ENCODE results near the gene LRRC10B.

Gene LRRC10B

GRCh38 chr11:61532134-61533038, 23.8 kb downstream of the LRRC10B start:
- H3K36me3 ChIP-seq (ENCODE audit: insufficient read depth), result no peaks in the 10 kb centered on the region
- H3K79me2 ChIP-seq (ENCODE audit: insufficient read depth, low read depth), result no peaks in the 10 kb centered on the region
- peaks cover 87% of the 10 kb centered on the region for H3K27me3 ChIP-seq (ENCODE audit: insufficient read depth, low read depth)
- H3K4me3 ChIP-seq (IDR thresholded peaks at IDR 0.05; ENCODE audit: insufficient read depth, low read depth, low read length), result no peak overlapping the region
- H3K27ac ChIP-seq, result no peak overlapping the region
- H3K9ac ChIP-seq, result no peak overlapping the region
- H3K4me1 ChIP-seq (ENCODE audit: low read depth, poor library complexity, severe bottlenecking), result no peaks in the 10 kb centered on the region
- TF ChIP-seq, protein P1, sequence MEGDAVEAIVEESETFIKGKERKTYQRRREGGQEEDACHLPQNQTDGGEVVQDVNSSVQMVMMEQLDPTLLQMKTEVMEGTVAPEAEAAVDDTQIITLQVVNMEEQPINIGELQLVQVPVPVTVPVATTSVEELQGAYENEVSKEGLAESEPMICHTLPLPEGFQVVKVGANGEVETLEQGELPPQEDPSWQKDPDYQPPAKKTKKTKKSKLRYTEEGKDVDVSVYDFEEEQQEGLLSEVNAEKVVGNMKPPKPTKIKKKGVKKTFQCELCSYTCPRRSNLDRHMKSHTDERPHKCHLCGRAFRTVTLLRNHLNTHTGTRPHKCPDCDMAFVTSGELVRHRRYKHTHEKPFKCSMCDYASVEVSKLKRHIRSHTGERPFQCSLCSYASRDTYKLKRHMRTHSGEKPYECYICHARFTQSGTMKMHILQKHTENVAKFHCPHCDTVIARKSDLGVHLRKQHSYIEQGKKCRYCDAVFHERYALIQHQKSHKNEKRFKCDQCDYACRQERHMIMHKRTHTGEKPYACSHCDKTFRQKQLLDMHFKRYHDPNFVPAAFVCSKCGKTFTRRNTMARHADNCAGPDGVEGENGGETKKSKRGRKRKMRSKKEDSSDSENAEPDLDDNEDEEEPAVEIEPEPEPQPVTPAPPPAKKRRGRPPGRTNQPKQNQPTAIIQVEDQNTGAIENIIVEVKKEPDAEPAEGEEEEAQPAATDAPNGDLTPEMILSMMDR (conservative IDR thresholded peaks at IDR 0.05; ENCODE audit: low read depth, low read length), result peak; percentile 90
- no peak overlapping the region for H2AFZ ChIP-seq (ENCODE audit: low read depth)
- no peak overlapping the region for H3K4me2 ChIP-seq
- no peaks in the 10 kb centered on the region for H4K20me1 ChIP-seq (ENCODE audit: insufficient read depth)

GRCh38 chr11:61533039-61533375, 24.5 kb downstream of the LRRC10B start:
- Histone ChIP-seq H3K79me2 (ENCODE audit: insufficient read depth, low read depth) (no peaks in the 10 kb centered on the region), H3K9ac (no peak overlapping the region), H3K4me3 (IDR thresholded peaks at IDR 0.05; ENCODE audit: insufficient read depth, low read depth, low read length) (no peak overlapping the region), H3K27me3 (ENCODE audit: insufficient read depth, low read depth) (peaks cover 88% of the 10 kb centered on the region), H3K4me2 (no peak overlapping the region), H3K36me3 (ENCODE audit: insufficient read depth) (no peaks in the 10 kb centered on the region), H4K20me1 (ENCODE audit: insufficient read depth) (no peaks in the 10 kb centered on the region), H2AFZ (ENCODE audit: low read depth) (no peak overlapping the region), H3K27ac (no peak overlapping the region), H3K4me1 (ENCODE audit: low read depth, poor library complexity, severe bottlenecking) (no peaks in the 10 kb centered on the region)
- TF ChIP-seq, protein P1 (conservative IDR thresholded peaks at IDR 0.05; ENCODE audit: low read depth, low read length), result no peak

DNA sequence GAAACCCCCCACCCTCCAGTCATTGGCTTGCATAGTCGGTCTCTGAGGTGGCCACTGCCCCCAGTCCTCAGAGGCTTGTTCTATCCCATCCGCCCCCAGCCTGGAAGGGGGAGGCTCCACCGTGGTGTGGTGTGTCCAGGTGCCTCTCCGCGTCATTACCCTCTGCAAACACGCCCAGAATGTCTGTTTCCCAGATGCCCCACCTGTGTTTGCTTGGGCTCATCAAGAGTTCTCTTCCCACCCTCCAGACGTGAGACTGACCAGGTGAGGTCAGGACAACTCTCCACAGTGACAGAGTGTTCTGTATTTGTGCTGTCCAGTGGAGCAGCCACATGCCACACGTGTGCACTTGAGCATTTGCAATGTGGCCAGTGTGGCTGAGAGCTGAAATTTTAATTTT, 24.9 kb downstream of the LRRC10B start:
- peaks cover 87% of the 10 kb centered on the region for H3K27me3 ChIP-seq (ENCODE audit: insufficient read depth, low read depth)
- H4K20me1 ChIP-seq (ENCODE audit: insufficient read depth), result no peaks in the 10 kb centered on the region
- H3K4me2 ChIP-seq, result no peak overlapping the region
- H3K79me2 ChIP-seq (ENCODE audit: insufficient read depth, low read depth), result no peaks in the 10 kb centered on the region
- H3K4me3 ChIP-seq (IDR thresholded peaks at IDR 0.05; ENCODE audit: insufficient read depth, low read depth, low read length), result no peak overlapping the region
- H3K36me3 ChIP-seq (ENCODE audit: insufficient read depth), result no peaks in the 10 kb centered on the region
- no peak overlapping the region for H3K9ac ChIP-seq
- H2AFZ ChIP-seq (ENCODE audit: low read depth), result no peak overlapping the region
- no peak overlapping the region for H3K27ac ChIP-seq
- TF ChIP-seq, protein P1 (conservative IDR thresholded peaks at IDR 0.05; ENCODE audit: low read depth, low read length), result no peak
- H3K4me1 ChIP-seq (ENCODE audit: low read depth, poor library complexity, severe bottlenecking), result no peaks in the 10 kb centered on the region

GRCh38 chr11:61534025-61534932, 25.7 kb downstream of the LRRC10B start:
- Histone ChIP-seq H3K79me2 (ENCODE audit: insufficient read depth, low read depth) (no peaks in the 10 kb centered on the region), H3K27me3 (ENCODE audit: insufficient read depth, low read depth) (peaks cover 87% of the 10 kb centered on the region), H2AFZ (ENCODE audit: low read depth) (no peak overlapping the region), H3K27ac (no peak overlapping the region), H3K4me2 (no peak overlapping the region), H4K20me1 (ENCODE audit: insufficient read depth) (no peaks in the 10 kb centered on the region), H3K4me3 (IDR thresholded peaks at IDR 0.05; ENCODE audit: insufficient read depth, low read depth, low read length) (no peak overlapping the region), H3K4me1 (ENCODE audit: low read depth, poor library complexity, severe bottlenecking) (no peaks in the 10 kb centered on the region), H3K36me3 (ENCODE audit: insufficient read depth) (no peaks in the 10 kb centered on the region), H3K9ac (no peak overlapping the region)
- TF ChIP-seq, protein P1 (conservative IDR thresholded peaks at IDR 0.05; ENCODE audit: low read depth, low read length), result no peak
